NCI-H2107 treated with DMSO at 0.1 percent for 48 hours (cell line): Measurements from ENCODE around the gene CALCR.

ENCODE experiments used
- DNase-seq: peaks from one replicate; lab custom pipeline; 2025; ENCODE audit not compliant: unreplicated experiment; lab: John Stamatoyannopoulos, UW

CALCR gene

GRCh38 chr7:93453262-93453661, 121.3 kb downstream of the CALCR start:
- DNase-seq, result no peak

- DNase-seq, result no peak
Observed at GRCh38 chr7:93448176-93448575, 126.3 kb downstream of the CALCR start.

GRCh38 chr7:93447509-93447908, 127.0 kb downstream of the CALCR start:
- DNase-seq, result no peak

GRCh38 chr7:93442478-93443224, 131.9 kb downstream of the CALCR start:
- DNase-seq, result no peak

- DNase-seq, result no peak
Observed at GRCh38 chr7:93435791-93436190, 138.7 kb downstream of the CALCR start.

- no peak for DNase-seq
Observed at GRCh38 chr7:93432130-93432529, 142.4 kb downstream of the CALCR start.

- no peak for DNase-seq
Observed at GRCh38 chr7:93430917-93431588, 143.5 kb downstream of the CALCR start.

- no peak for DNase-seq
Observed at GRCh38 chr7:93429563-93429962, 145.0 kb downstream of the CALCR start.

GRCh38 chr7:93427107-93427506, 147.4 kb downstream of the CALCR start:
- DNase-seq, result no peak

GRCh38 chr7:93426155-93426696, 148.3 kb downstream of the CALCR start:
- DNase-seq, result no peak

GRCh38 chr7:93414574-93414973, 159.9 kb downstream of the CALCR start:
- DNase-seq, result no peak

GRCh38 chr7:93409324-93409723, 165.2 kb downstream of the CALCR start:
- no peak for DNase-seq

- no peak for DNase-seq
Observed at GRCh38 chr7:93407239-93407638, 167.3 kb downstream of the CALCR start.

GRCh38 chr7:93402944-93403343, 171.6 kb downstream of the CALCR start:
- DNase-seq, result no peak

GRCh38 chr7:93399642-93400041, 174.9 kb downstream of the CALCR start:
- DNase-seq, result no peak

- DNase-seq, result no peak
Observed at GRCh38 chr7:93392984-93393383, 181.5 kb downstream of the CALCR start.

- no peak for DNase-seq
Observed at GRCh38 chr7:93390660-93391059, 183.9 kb downstream of the CALCR start.

GRCh38 chr7:93382362-93382761, 192.2 kb downstream of the CALCR start:
- DNase-seq, result no peak

- DNase-seq, result no peak
Observed at GRCh38 chr7:93378131-93378760, 196.3 kb downstream of the CALCR start.

GRCh38 chr7:93375603-93376002, 198.9 kb downstream of the CALCR start:
- no peak for DNase-seq
